K562 (cell line): ENCODE data around the gene SBNO1. TPM values are rescaled to one million over a fixed set of nuclear protein-coding genes. Genes with fewer than 3 reads are reported as not detected.

Experiments used
- BRD4 ChIP-seq: fragments of 200-600 bp; sonication (generic); IDR thresholded peaks from 2 replicates; pipeline ENCODE4 v1.6.1; 2017; ENCODE audit warnings: inconsistent platforms
- CAMTA2 ChIP-seq: fragments of 250-450 bp; sonication (Bioruptor Pico); conservative IDR thresholded peaks from 2 replicates; pipeline ENCODE4 v1.5.1; 2022
- ELF4 ChIP-seq: fragments of 450-650 bp; formaldehyde crosslinking; IDR thresholded peaks from 2 replicates; pipeline ENCODE4 v1.4.0; 2022; ENCODE audit warnings: missing genetic modification characterization
- ETV5 ChIP-seq: sonication (generic); formaldehyde crosslinking; IDR thresholded peaks from 2 replicates; pipeline ENCODE4 v1.4.0; 2020; ENCODE audit warnings: low read depth, mild to moderate bottlenecking, missing genetic modification reagents
- FOSL1 ChIP-seq: fragments of 200-800 bp; sonication (Bioruptor generic); conservative IDR thresholded peaks from 2 replicates; pipeline ENCODE4 v1.6.1; 2016; ENCODE audit warnings: missing genetic modification characterization, missing compliant biosample characterization
- FOXA1 ChIP-seq: fragments of 450-650 bp; IDR thresholded peaks from 2 replicates; pipeline ENCODE4 v1.6.1; 2016; ENCODE audit warnings: mild to moderate bottlenecking, borderline replicate concordance
- GATA2 ChIP-seq: sonication (generic); formaldehyde crosslinking; IDR thresholded peaks from 2 replicates; pipeline ENCODE4 v1.4.0; 2020; ENCODE audit warnings: mild to moderate bottlenecking, missing genetic modification reagents
- HDAC8 ChIP-seq: fragments of 450-650 bp; IDR thresholded peaks from 2 replicates; pipeline ENCODE4 v1.6.1; 2016; ENCODE audit warnings: mild to moderate bottlenecking, missing genetic modification characterization, moderate library complexity, missing compliant biosample characterization
- KDM1A ChIP-seq, 2 experiments: fragments of 450-650 bp; IDR thresholded peaks; 2 replicates each; pipeline ENCODE4 v1.6.1; 2016; ENCODE audit warnings: mild to moderate bottlenecking in 2 of 2
- PRMT5 ChIP-seq: sonication (generic); formaldehyde crosslinking; IDR thresholded peaks from 2 replicates; pipeline ENCODE4 v1.5.0; 2020; ENCODE audit warnings: missing genetic modification reagents
- PTRF ChIP-seq: fragments of 450-650 bp; IDR thresholded peaks from 2 replicates; pipeline ENCODE4 v1.6.1; 2016; ENCODE audit warnings: mild to moderate bottlenecking, missing genetic modification characterization, missing compliant biosample characterization
- PYGO2 ChIP-seq: fragments of 450-650 bp; IDR thresholded peaks from 2 replicates; pipeline ENCODE4 v1.6.1; 2016; ENCODE audit warnings: mild to moderate bottlenecking, missing genetic modification characterization, moderate library complexity, missing compliant biosample characterization
- RBFOX2 ChIP-seq: fragments of 200-400 bp; formaldehyde crosslinking; IDR thresholded peaks from 2 replicates; pipeline ENCODE4 v1.6.1; 2017; ENCODE audit warnings: low read depth, mild to moderate bottlenecking, low read length, moderate library complexity
- SIN3A ChIP-seq, 2 experiments: fragments of 150-350 bp in 1 of 2; IDR thresholded peaks; 2 replicates each; pipeline ENCODE4 v1.6.1; 2011 to 2016; ENCODE audit warnings: borderline replicate concordance in 2 of 2, low read depth in 2 of 2, low read length in 2 of 2, mild to moderate bottlenecking in 2 of 2, moderate library complexity in 2 of 2; ENCODE audit not compliant: control insufficient read depth in 1 of 2
- SP1 ChIP-seq: sonication (generic); formaldehyde crosslinking; IDR thresholded peaks from 2 replicates; pipeline ENCODE4 v1.8.1; 2022; ENCODE audit warnings: mild to moderate bottlenecking, missing genetic modification reagents
- TAF7 ChIP-seq: fragments of 450-650 bp; IDR thresholded peaks from 2 replicates; pipeline ENCODE4 v1.6.1; 2016; ENCODE audit warnings: missing genetic modification characterization, missing compliant biosample characterization
- TRIM24 ChIP-seq, 2 experiments: fragments of 450-650 bp; IDR thresholded peaks; 2 replicates each; pipeline ENCODE4 v1.6.1; 2016
- ZKSCAN1 ChIP-seq: fragments of 150-350 bp; IDR thresholded peaks from 2 replicates; pipeline ENCODE4 v1.6.1; 2016; ENCODE audit warnings: low read depth, low read length
- ZNF133 ChIP-seq: fragments of 250-450 bp; sonication (Bioruptor Pico); IDR thresholded peaks from 2 replicates; pipeline ENCODE4 v1.4.0; 2020; ENCODE audit warnings: mild to moderate bottlenecking
- ZNF707 ChIP-seq: fragments of 250-450 bp; sonication (Bioruptor Pico); conservative IDR thresholded peaks from 2 replicates; pipeline ENCODE4 v1.8.0; 2022; ENCODE audit warnings: inconsistent platforms, mild to moderate bottlenecking, moderate library complexity
- ZNF79 ChIP-seq: fragments of 250-450 bp; sonication (Bioruptor Pico); IDR thresholded peaks from 2 replicates; pipeline ENCODE4 v1.4.0; 2020; ENCODE audit warnings: low read depth, mild to moderate bottlenecking, moderate library complexity
- polyA plus RNA-seq, 8 experiments: library from polyadenylated mRNA; depleted of rRNA in 4 of 8; stranded (reverse) in 5 of 8; unstranded in 3 of 8; fragments of >200 nt; fragmentation: Nextera tagmentation in 2 of 8; fragmentation: Illumina TruSeq in 1 of 8; extraction: Ambion mirVana in 2 of 8; extraction: Trizol in 1 of 8; gene quantifications; 2 replicates each; pipeline versions ENCODE4 v1.2.1 to v1.2.3, GENCODE V29; 2011 to 2014; ENCODE audit warnings: inconsistent platforms in 1 of 8, missing spikeins in 1 of 8
- total RNA-seq, 7 experiments: library from RNA; depleted of rRNA in 6 of 7; stranded (reverse); fragments of >200 nt in 6 of 7; fragmentation: Illumina TruSeq in 2 of 7; extraction: Trizol in 2 of 7; gene quantifications; 2 replicates each; pipeline versions ENCODE4 v1.2.1 to v1.2.3, GENCODE V29; 2011 to 2021; ENCODE audit warnings: low replicate concordance in 1 of 7
- TF ChIP-seq, protein P1 (sequence below): sonication (generic); IDR thresholded peaks from 2 replicates; pipeline ENCODE4 v1.6.1; 2016
- TF ChIP-seq, protein P2 (sequence below): fragments of 250-450 bp; sonication (Bioruptor Pico); IDR thresholded peaks from 2 replicates; pipeline ENCODE4 v1.5.0; 2021
- TF ChIP-seq, protein P3 (sequence below): sonication (generic); formaldehyde crosslinking; IDR thresholded peaks from 2 replicates; pipeline ENCODE4 v1.8.1; 2022; ENCODE audit warnings: missing genetic modification reagents
- TF ChIP-seq, protein P4 (sequence below), 3 experiments: fragments of 200-800 bp in 1 of 3; sonication (Bioruptor generic) in 1 of 3; sonication (generic) in 1 of 3; formaldehyde crosslinking in 1 of 3; IDR thresholded peaks; 2 replicates each; pipeline versions ENCODE4 v1.6.1 to v1.8.0; 2016 to 2022; ENCODE audit warnings: mild to moderate bottlenecking in 2 of 3, missing compliant biosample characterization in 2 of 3, missing genetic modification characterization in 2 of 3, missing genetic modification reagents in 1 of 3

SBNO1 gene
- total and polyA plus RNA-seq, 9 of the 15 experiments (the other 6 are each of a cell fraction or from before 2014, with no cell fraction given) = 14.9 to 77.1 (median 35.9) TPM

DNA sequence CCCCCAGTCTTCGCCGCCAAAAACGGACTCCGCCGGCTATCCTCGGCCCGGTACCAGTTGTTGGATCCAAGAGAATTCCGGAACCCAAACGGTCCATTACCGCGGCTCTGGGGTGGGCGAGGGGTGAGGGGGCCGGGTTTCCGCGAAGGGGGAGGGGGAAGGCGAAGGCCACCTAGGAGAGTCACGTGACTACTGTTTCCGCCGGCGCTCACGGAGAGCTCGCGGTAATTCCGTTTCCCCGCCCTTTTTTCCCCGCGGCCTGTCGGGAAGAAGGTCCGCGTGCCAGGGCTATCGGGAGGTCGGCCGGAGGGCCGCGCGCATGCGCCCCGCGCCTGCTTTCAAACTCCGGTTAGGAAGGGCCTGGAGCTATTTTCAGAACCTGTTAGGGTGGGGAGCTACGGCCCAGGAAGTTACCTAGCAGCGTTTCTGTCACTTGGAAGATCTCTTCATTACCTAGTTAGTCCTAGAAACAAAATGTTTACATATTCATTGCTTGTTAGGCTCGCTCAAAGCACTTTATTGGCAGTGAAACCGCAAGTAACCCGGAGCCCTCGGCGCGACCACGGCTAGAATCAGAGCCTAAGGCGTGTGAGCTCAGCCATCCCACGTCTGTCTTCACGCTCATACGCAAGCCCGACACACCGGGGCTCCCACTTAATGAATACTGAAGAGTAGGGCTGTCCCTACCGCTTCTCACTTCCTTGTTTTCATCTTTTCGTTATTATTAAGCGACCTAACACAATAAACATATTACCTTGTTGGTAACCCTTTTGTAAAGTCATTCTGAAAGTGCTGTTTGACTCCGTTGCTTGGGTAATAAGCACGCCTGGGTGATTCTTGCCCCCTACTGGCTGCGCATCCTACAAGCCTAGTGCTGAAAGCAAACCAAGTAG is 624 bp upstream of the SBNO1 start (continued):
- TF ChIP-seq, protein P1, sequence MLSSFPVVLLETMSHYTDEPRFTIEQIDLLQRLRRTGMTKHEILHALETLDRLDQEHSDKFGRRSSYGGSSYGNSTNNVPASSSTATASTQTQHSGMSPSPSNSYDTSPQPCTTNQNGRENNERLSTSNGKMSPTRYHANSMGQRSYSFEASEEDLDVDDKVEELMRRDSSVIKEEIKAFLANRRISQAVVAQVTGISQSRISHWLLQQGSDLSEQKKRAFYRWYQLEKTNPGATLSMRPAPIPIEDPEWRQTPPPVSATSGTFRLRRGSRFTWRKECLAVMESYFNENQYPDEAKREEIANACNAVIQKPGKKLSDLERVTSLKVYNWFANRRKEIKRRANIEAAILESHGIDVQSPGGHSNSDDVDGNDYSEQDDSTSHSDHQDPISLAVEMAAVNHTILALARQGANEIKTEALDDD = peak; percentile 89
- TF ChIP-seq, protein P2, sequence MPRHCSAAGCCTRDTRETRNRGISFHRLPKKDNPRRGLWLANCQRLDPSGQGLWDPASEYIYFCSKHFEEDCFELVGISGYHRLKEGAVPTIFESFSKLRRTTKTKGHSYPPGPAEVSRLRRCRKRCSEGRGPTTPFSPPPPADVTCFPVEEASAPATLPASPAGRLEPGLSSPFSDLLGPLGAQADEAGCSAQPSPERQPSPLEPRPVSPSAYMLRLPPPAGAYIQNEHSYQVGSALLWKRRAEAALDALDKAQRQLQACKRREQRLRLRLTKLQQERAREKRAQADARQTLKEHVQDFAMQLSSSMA (CRISPR knock-in tag) = peak; percentile 99
- TF ChIP-seq CAMTA2 (CRISPR knock-in tag) (no peak), ZNF133 (CRISPR knock-in tag) (no peak), FOSL1 (tag) (peak; percentile 35; the same call in 1 of the 2 replicates), KDM1A (IDR thresholded peaks at IDR 0.05) (peak; percentile 49 to 55; a peak in 2 of 4 replicates), ELF4 (CRISPR knock-in tag) (no peak), ZKSCAN1 (no peak; the same call in 1 of the 2 replicates), RBFOX2 (peak; percentile 90), SIN3A (IDR thresholded peaks at IDR 0.05; ENCODE audit: borderline replicate concordance in 2 of 2, control insufficient read depth in 1 of 2, low read depth in 2 of 2, low read length in 2 of 2) (no peak), ETV5 (CRISPR knock-in tag) (peak; percentile 69; the same call in 1 of the 2 replicates), ZNF79 (no peak), TAF7 (peak; percentile 56; the same call in 1 of the 2 replicates), GATA2 (no peak), SP1 (CRISPR knock-in tag) (peak; percentile 64), HDAC8 (tag) (0 out of 2 replicates have a peak, but pooled peaks have one; percentile 58), PRMT5 (CRISPR knock-in tag) (no peak), PYGO2 (tag) (no peak), BRD4 (peak; percentile 91), ZNF707 (CRISPR knock-in tag) (no peak), TRIM24 (IDR thresholded peaks at IDR 0.05) (no peak; a peak in 1 of 4 replicates), PTRF (tag) (no peak), FOXA1 (no peak)
- TF ChIP-seq, protein P3, sequence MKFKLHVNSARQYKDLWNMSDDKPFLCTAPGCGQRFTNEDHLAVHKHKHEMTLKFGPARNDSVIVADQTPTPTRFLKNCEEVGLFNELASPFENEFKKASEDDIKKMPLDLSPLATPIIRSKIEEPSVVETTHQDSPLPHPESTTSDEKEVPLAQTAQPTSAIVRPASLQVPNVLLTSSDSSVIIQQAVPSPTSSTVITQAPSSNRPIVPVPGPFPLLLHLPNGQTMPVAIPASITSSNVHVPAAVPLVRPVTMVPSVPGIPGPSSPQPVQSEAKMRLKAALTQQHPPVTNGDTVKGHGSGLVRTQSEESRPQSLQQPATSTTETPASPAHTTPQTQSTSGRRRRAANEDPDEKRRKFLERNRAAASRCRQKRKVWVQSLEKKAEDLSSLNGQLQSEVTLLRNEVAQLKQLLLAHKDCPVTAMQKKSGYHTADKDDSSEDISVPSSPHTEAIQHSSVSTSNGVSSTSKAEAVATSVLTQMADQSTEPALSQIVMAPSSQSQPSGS (CRISPR knock-in tag) = no peak
- TF ChIP-seq, protein P4, sequence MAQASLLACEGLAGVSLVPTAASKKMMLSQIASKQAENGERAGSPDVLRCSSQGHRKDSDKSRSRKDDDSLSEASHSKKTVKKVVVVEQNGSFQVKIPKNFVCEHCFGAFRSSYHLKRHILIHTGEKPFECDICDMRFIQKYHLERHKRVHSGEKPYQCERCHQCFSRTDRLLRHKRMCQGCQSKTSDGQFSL (CRISPR knock-in tag; IDR thresholded peaks at IDR 0.05) = peak; percentile 92
- TF ChIP-seq, protein P4 (tag; IDR thresholded peaks at IDR 0.05) = peak in 1 of 2 experiments; percentile 18; a peak in 3 of 4 replicates
